Heart right ventricle (tissue), 16 donors: ENCODE data around the gene ABO. TPM values are rescaled to one million over a fixed set of nuclear protein-coding genes. Genes with fewer than 3 reads are reported as not detected.
"Not testable (repeated sequence)": the region's sequence is repeated elsewhere in the genome, so short reads cannot be mapped to it uniquely, and the experiment has no call there.

Experiments
- ATAC-seq, 8 donors: fragments of 200-7000 bp; cut with Tn5 transposase; one replicate each; pipeline ENCODE4 v1.9.1; 2020; ENCODE audit warnings: mild to moderate bottlenecking in 8 of 8, moderate library complexity in 8 of 8, moderate number of reproducible peaks in 1 of 8
- DNase-seq, 2 donors: peaks; one replicate each; pipeline ENCODE4 v3.0.0-alpha.2; 2020
- H3K27ac ChIP-seq, 10 donors: fragments of 200-600 bp; sonication (generic) in 2 of 10; one replicate each; pipeline versions ENCODE4 v1.5.0 to v1.8.0; 2020 to 2022; ENCODE audit warnings: mild to moderate bottlenecking in 3 of 10
- H3K27me3 ChIP-seq, 7 donors: fragments of 200-600 bp; one replicate each; pipeline ENCODE4 v1.8.0; 2021 to 2022; ENCODE audit warnings: mild to moderate bottlenecking in 2 of 7
- H3K36me3 ChIP-seq, 9 donors: fragments of 200-600 bp; sonication (generic) in 1 of 9; one replicate each; pipeline versions ENCODE4 v1.5.0 to v1.8.0; 2020 to 2022; ENCODE audit warnings: mild to moderate bottlenecking in 2 of 9
- H3K4me1 ChIP-seq, 9 donors: fragments of 200-600 bp; sonication (generic) in 1 of 9; one replicate each; pipeline versions ENCODE4 v1.5.0 to v1.8.0; 2020 to 2022; ENCODE audit warnings: mild to moderate bottlenecking in 4 of 9
- H3K4me3 ChIP-seq, 10 donors: fragments of 200-600 bp; sonication (generic) in 2 of 10; one replicate each; pipeline versions ENCODE4 v1.5.0 to v1.8.0; 2020 to 2022; ENCODE audit warnings: mild to moderate bottlenecking in 7 of 10, moderate library complexity in 2 of 10
- H3K9me3 ChIP-seq, 11 donors: fragments of 200-600 bp in 10 of 11; sonication (generic) in 2 of 11; one replicate each; pipeline versions ENCODE4 v1.5.0 to v1.8.0; 2013 to 2022; ENCODE audit warnings: mild to moderate bottlenecking in 2 of 11, control low read depth in 1 of 11, moderate library complexity in 1 of 11
- WGBS, 2 donors: extraction: QIAGEN DNeasy Blood & Tissue Kit; methylation state at CpG; one replicate each; pipeline ENCODE4 v1.1.7; 2013; ENCODE audit warnings: inconsistent platforms in 1 of 2; 5-methylcytosine and 5-hydroxymethylcytosine counted together
- intact Hi-C, 10 donors: fragments of 100-400 bp; cut with DNase I; formaldehyde crosslinking; loops; one replicate each; pipeline versions ENCODE4 v1.11.1 to v1.14.2; 2022
- polyA plus RNA-seq, 2 donors: library from polyadenylated mRNA; stranded (reverse); fragments of 200-250 nt; gene quantifications; one replicate each; pipeline ENCODE4 v1.2.3, GENCODE V29; 2013
- total RNA-seq, 10 donors: library from RNA; stranded (reverse); fragmentation: NEBNext Ultra II Directional in 3 of 10; extraction: Animal tissue kit (Norgen Biotek cat#: 25700) in 3 of 10; gene quantifications; one replicate each; pipeline versions ENCODE4 v1.2.1 to v1.2.4, GENCODE V29; 2021 to 2023
- TF ChIP-seq, protein P1 (sequence below), 9 donors: fragments of 200-600 bp; sonication (generic) in 2 of 9; IDR thresholded peaks; one replicate each; pipeline versions ENCODE4 v1.5.0 to v1.8.0; 2021 to 2022; ENCODE audit warnings: antibody characterized with exemption in 9 of 9, mild to moderate bottlenecking in 5 of 9, moderate library complexity in 1 of 9
- donor health status: Arrhythmogenic right ventricular cardiomyopathy.
- donor health status: ischemic (EF 13 %, LVEDD 7.1; RV severe dilation, severe dysfunction).
- donor health status: healthy with polysubstance abuse.
- donor health status: DM: no; HTN: yes; CAD: no.
- donor health status: DM: no; HTN: no; CAD: no.
- donor health status: ischemic (EF 25% LVEDD 6.9; RV normal size, moderate dysfunction).
- donor health status: ischemic (EF 25% LVEDD 5.7; RV mildly dilated, moderate dysfunction).
- donor health status: healthy.
- donor health status: DM: yes; HTN: yes; CAD: no.
- donor health status: Ischemic cardiomyopathy.
- donor health status: ischemic (EF 35%, LVEDD 5.7; RV mildly dilated, moderate dysfunction).
- donor health status: nonischemic (EF 11% LVEDD 7.7; RV severe dilation, severe dysfunction).
- donor health status: DM: yes; HTN: yes; CAD: no.
- donor health status: PGD.
- donor health status: ischemic (EF 29% LVEDD 5.4; RV normal size, mild dysfunction).
- donor health status: nonischemic (EF 23%, LVEDD 6.1; RV moderate dilation, normal function).

Gene ABO
- total and polyA plus RNA-seq, 12 donors = 0.25 to 2.9 (median 1.6) TPM

DNA sequence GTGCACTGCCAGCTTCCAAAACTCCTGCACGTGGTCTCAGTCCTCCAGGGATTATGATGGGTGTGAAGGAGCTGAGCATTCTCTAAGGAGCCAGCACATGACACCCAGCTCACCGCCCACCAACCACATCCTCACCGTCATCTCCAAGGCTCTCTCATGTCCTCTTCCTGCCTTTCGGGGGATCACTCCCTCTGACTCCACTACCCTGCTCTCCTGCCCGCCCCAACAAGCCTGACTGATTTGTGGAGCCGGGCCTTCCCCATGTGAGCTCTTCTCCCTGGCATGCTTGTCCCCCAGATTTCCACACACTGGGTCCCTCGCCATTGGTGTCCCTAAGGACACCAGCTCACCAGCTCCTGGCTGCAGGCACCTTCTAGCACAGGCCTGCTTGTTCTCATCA is 1.9 kb downstream of the ABO start:
- DNase-seq (no peak), ATAC-seq (peak in 2 of 8 donors; percentile 7 to 16)
- peaks cover 0 to 3% (median 0%) of the 10 kb centered on the region in 11 donors for H3K9me3 ChIP-seq
- H3K36me3 ChIP-seq = no peaks in the 10 kb centered on the region
- peaks cover 0 to 23% (median 3%) of the 10 kb centered on the region in 9 donors for H3K4me1 ChIP-seq
- no peak overlapping the region for H3K4me3 ChIP-seq
- 72 to 73% methylated on average over 7 of the region's 7 CpGs for WGBS, 2 donors
- no peak overlapping the region for H3K27ac ChIP-seq
- TF ChIP-seq, protein P1, sequence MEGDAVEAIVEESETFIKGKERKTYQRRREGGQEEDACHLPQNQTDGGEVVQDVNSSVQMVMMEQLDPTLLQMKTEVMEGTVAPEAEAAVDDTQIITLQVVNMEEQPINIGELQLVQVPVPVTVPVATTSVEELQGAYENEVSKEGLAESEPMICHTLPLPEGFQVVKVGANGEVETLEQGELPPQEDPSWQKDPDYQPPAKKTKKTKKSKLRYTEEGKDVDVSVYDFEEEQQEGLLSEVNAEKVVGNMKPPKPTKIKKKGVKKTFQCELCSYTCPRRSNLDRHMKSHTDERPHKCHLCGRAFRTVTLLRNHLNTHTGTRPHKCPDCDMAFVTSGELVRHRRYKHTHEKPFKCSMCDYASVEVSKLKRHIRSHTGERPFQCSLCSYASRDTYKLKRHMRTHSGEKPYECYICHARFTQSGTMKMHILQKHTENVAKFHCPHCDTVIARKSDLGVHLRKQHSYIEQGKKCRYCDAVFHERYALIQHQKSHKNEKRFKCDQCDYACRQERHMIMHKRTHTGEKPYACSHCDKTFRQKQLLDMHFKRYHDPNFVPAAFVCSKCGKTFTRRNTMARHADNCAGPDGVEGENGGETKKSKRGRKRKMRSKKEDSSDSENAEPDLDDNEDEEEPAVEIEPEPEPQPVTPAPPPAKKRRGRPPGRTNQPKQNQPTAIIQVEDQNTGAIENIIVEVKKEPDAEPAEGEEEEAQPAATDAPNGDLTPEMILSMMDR (IDR thresholded peaks at IDR 0.05) = no peak
- H3K27me3 ChIP-seq = peaks cover 0 to 49% (median 27%) of the 10 kb centered on the region in 7 donors
- intact Hi-C loops = loop anchor here in 3 of 10 donors (5.0 kb wide), 1 partner anchor 86 kb away; no protein-coding TSS in a partner anchor

GRCh38 chr9:133269537-133270362 is 5.3 kb downstream of the ABO start:
- no peaks in the 10 kb centered on the region for H3K9me3 ChIP-seq
- H3K27me3 ChIP-seq = peaks cover 0 to 18% (median 5%) of the 10 kb centered on the region in 7 donors
- DNase-seq (no peak), ATAC-seq (no peak)
- H3K36me3 ChIP-seq = no peaks in the 10 kb centered on the region
- 70 to 74% methylated on average over 9 of the region's 9 CpGs for WGBS, 2 donors
- TF ChIP-seq, protein P1 (IDR thresholded peaks at IDR 0.05) = no peak
- no peak overlapping the region for H3K4me3 ChIP-seq
- peaks cover 0 to 22% (median 0%) of the 10 kb centered on the region in 9 donors for H3K4me1 ChIP-seq
- H3K27ac ChIP-seq = no peak overlapping the region
- intact Hi-C loops = loop anchor here in 4 of 10 donors (5.0 to 10.0 kb wide), 2 partner anchors 75 to 82 kb away; no protein-coding TSS in a partner anchor

DNA sequence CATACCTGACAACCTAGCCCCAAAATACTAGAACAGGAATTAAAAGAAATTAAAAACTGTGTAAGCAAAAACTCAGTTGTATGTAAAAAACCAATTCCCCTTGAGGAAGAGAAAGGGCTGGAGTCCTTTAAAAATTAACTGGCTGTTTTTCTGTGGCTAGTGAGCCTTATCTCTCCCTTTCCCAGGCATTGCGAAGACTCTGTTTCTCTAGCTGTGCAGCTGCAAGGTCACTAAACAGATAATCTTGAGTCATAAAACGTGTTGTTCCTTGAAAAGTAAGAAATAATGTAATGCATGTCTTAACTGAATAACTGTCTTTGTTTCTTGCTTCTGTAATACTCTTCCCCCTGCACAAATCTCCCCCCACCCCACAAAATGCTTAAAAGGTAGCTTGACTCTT is 5.9 kb downstream of the ABO start:
- H3K36me3 ChIP-seq, H3K4me3 ChIP-seq, DNase-seq, H3K9me3 ChIP-seq, ATAC-seq, H3K27ac ChIP-seq: not testable (repeated sequence)
- intact Hi-C loops = loop anchor here in 1 of 10 donors (10.0 kb wide), 1 partner anchor 74 kb away; no protein-coding TSS in a partner anchor
- Histone ChIP-seq H3K4me1 (peaks cover 0 to 20% (median 0%) of the 10 kb centered on the region in 9 donors), H3K27me3 (peaks cover 0 to 12% (median 0%) of the 10 kb centered on the region in 7 donors)
- 38 to 56% methylated on average over 2 of the region's 2 CpGs for WGBS, 2 donors

- ATAC-seq = no peak
- H3K27ac ChIP-seq = no peak overlapping the region
- WGBS, 2 donors = 76 to 84% methylated on average over 9 of the region's 9 CpGs
- TF ChIP-seq, protein P1 (IDR thresholded peaks at IDR 0.05) = no peak
- no peak overlapping the region for H3K4me3 ChIP-seq
- H3K4me1 ChIP-seq = peaks cover 0 to 14% (median 0%) of the 10 kb centered on the region in 9 donors
- H3K27me3 ChIP-seq = peaks cover 0 to 6% (median 0%) of the 10 kb centered on the region in 7 donors
- intact Hi-C loops = loop anchor here in 1 of 10 donors (10.0 kb wide), 1 partner anchor 74 kb away; no protein-coding TSS in a partner anchor
- H3K9me3 ChIP-seq = no peaks in the 10 kb centered on the region
- DNase-seq = no peak
- no peaks in the 10 kb centered on the region for H3K36me3 ChIP-seq
These were observed 6.5 kb downstream of the ABO start for GRCh38 chr9:133268335-133269056.
